Activated CD4-positive, alpha-beta T cell treated with anti-CD3 and anti-CD28 coated beads for 1 hour (primary cell): Measurements from ENCODE around the gene MITF.
"Not testable (repeated sequence)": the region's sequence is repeated elsewhere in the genome, so short reads cannot be mapped to it uniquely, and the experiment has no call there.

Source experiments
- DNase-seq: peaks from one replicate; pipeline ENCODE4 v3.0.0-alpha.2; 2020

The MITF gene

GRCh38 chr3:69791106-69791505 lies 51.8 kb downstream of the MITF start:
- no peak for DNase-seq

GRCh38 chr3:69791919-69792399 lies 52.7 kb downstream of the MITF start:
- DNase-seq, result no peak

GRCh38 chr3:69796126-69796525 lies 56.9 kb downstream of the MITF start:
- DNase-seq, result not testable (repeated sequence)

- DNase-seq, result no peak
These were observed 64.5 kb downstream of the MITF start for GRCh38 chr3:69803681-69804270.

- no peak for DNase-seq
These were observed 66.2 kb downstream of the MITF start for GRCh38 chr3:69805491-69805890.

GRCh38 chr3:69806735-69807438 lies 67.6 kb downstream of the MITF start:
- no peak for DNase-seq

GRCh38 chr3:69807674-69808073 lies 68.4 kb downstream of the MITF start:
- no peak for DNase-seq

- no peak for DNase-seq
These were observed 70.0 kb downstream of the MITF start for GRCh38 chr3:69809076-69809835.

GRCh38 chr3:69811452-69812401 lies 72.5 kb downstream of the MITF start:
- DNase-seq, result no peak

GRCh38 chr3:69815970-69816369 lies 76.7 kb downstream of the MITF start:
- DNase-seq, result no peak

GRCh38 chr3:69817988-69818387 lies 78.7 kb downstream of the MITF start:
- DNase-seq, result no peak

- DNase-seq, result no peak
These were observed 80.0 kb downstream of the MITF start for GRCh38 chr3:69819282-69819681.

GRCh38 chr3:69821133-69821532 lies 81.9 kb downstream of the MITF start:
- no peak for DNase-seq

GRCh38 chr3:69823743-69824142 lies 84.5 kb downstream of the MITF start:
- DNase-seq, result no peak

- DNase-seq, result no peak
These were observed 86.2 kb downstream of the MITF start for GRCh38 chr3:69825446-69825845.

GRCh38 chr3:69827127-69827526 lies 87.9 kb downstream of the MITF start:
- no peak for DNase-seq

GRCh38 chr3:69828817-69829216 lies 89.6 kb downstream of the MITF start:
- no peak for DNase-seq

- DNase-seq, result no peak
These were observed 90.9 kb downstream of the MITF start for GRCh38 chr3:69830147-69830546.

- DNase-seq, result no peak
These were observed 92.5 kb downstream of the MITF start for GRCh38 chr3:69831737-69832136.

- DNase-seq, result no peak
These were observed 94.3 kb downstream of the MITF start for GRCh38 chr3:69833591-69833990.

- no peak for DNase-seq
These were observed 99.0 kb downstream of the MITF start for GRCh38 chr3:69838217-69838616.

GRCh38 chr3:69838696-69839515 lies 99.6 kb downstream of the MITF start:
- DNase-seq, result no peak
